Smooth muscle cell (in vitro differentiated cells): ENCODE data around the gene SNAP29. TPM values are rescaled to one million over a fixed set of nuclear protein-coding genes. Genes with fewer than 3 reads are reported as not detected.
"Not testable (repeated sequence)": the region's sequence is repeated elsewhere in the genome, so short reads cannot be mapped to it uniquely, and the experiment has no call there.

Experiments used
- DNase-seq: peaks from one replicate; lab custom pipeline; 2025; ENCODE audit not compliant: unreplicated experiment; lab: John Stamatoyannopoulos, UW
- H2AFZ ChIP-seq: fragments of 200-600 bp; sonication (generic); 2 replicates; pipeline ENCODE4 v1.6.0; 2016; ENCODE audit warnings: antibody characterized with exemption, low read depth, mild to moderate bottlenecking
- H3F3A ChIP-seq: fragments of 200-600 bp; sonication (generic); 2 replicates; pipeline ENCODE4 v1.6.0; 2017; ENCODE audit warnings: antibody characterized with exemption, low read depth
- H3K27ac ChIP-seq: fragments of 200-600 bp; sonication (generic); 2 replicates; pipeline ENCODE4 v1.5.1; 2016; ENCODE audit warnings: low read depth, mild to moderate bottlenecking
- H3K27me3 ChIP-seq: fragments of 200-600 bp; sonication (generic); 2 replicates; pipeline ENCODE4 v1.6.1; 2016; ENCODE audit warnings: low read depth, mild to moderate bottlenecking
- H3K36me3 ChIP-seq: fragments of 200-600 bp; sonication (generic); 2 replicates; pipeline ENCODE4 v1.5.1; 2016; ENCODE audit warnings: low read depth
- H3K4me1 ChIP-seq: fragments of 200-600 bp; sonication (generic); 2 replicates; pipeline ENCODE4 v1.5.1; 2016; ENCODE audit warnings: low read depth
- H3K4me2 ChIP-seq: fragments of 200-600 bp; sonication (generic); 2 replicates; pipeline ENCODE4 v1.6.0; 2016; ENCODE audit warnings: mild to moderate bottlenecking
- H3K4me3 ChIP-seq: fragments of 200-600 bp; sonication (generic); 2 replicates; pipeline ENCODE4 v1.5.1; 2016; ENCODE audit warnings: mild to moderate bottlenecking
- H3K79me2 ChIP-seq: fragments of 200-600 bp; sonication (generic); 2 replicates; pipeline ENCODE4 v1.6.0; 2016; ENCODE audit warnings: low read depth, mild to moderate bottlenecking
- H3K9ac ChIP-seq: fragments of 200-600 bp; sonication (generic); 2 replicates; pipeline ENCODE4 v1.6.0; 2016; ENCODE audit warnings: low read depth
- H3K9me3 ChIP-seq: fragments of 200-600 bp; sonication (generic); replicated peaks from 2 replicates; pipeline ENCODE4 v1.5.1; 2016; ENCODE audit warnings: low read depth
- H4K20me1 ChIP-seq: fragments of 200-600 bp; sonication (generic); 2 replicates; pipeline ENCODE4 v1.6.0; 2016; ENCODE audit warnings: low read depth
- CTCF ChIP-seq: fragments of 200-600 bp; sonication (generic); IDR thresholded peaks from 2 replicates; pipeline ENCODE4 v1.5.1; 2017; ENCODE audit warnings: borderline replicate concordance, mild to moderate bottlenecking, antibody characterized with exemption; ENCODE audit not compliant: insufficient read depth, poor library complexity, severe bottlenecking
- WGBS: methylation state at CpG from one replicate; pipeline ENCODE4 v1.1.7; 2016; ENCODE audit warnings: low lambda C conversion rate; 5-methylcytosine and 5-hydroxymethylcytosine counted together
- polyA plus RNA-seq: library from polyadenylated mRNA; unstranded; fragments of >200 nt; fragmentation: Nextera tagmentation; extraction: Ambion mirVana; gene quantifications from 2 replicates; pipeline ENCODE4 v1.2.1, GENCODE V29; 2016
- total RNA-seq: library from RNA; depleted of rRNA; stranded (reverse); fragments of >200 nt; gene quantifications from 2 replicates; pipeline ENCODE4 v1.2.3, GENCODE V29; 2014

The SNAP29 gene
- total and polyA plus RNA-seq, 2 experiments from 2014 or later = 9.4 to 28.8 TPM

- DNase-seq = no peak
- Histone ChIP-seq H3K4me3 (no peak overlapping the region), H4K20me1 (peaks cover 4% of the 10 kb centered on the region), H3K9ac (no peak overlapping the region), H2AFZ (no peak overlapping the region), H3K79me2 (no peaks in the 10 kb centered on the region), H3K27ac (no peak overlapping the region), H3K4me2 (no peak overlapping the region), H3K4me1 (peaks cover 3% of the 10 kb centered on the region), H3K36me3 (no peaks in the 10 kb centered on the region), H3K27me3 (no peaks in the 10 kb centered on the region), H3F3A (peaks cover 3% of the 10 kb centered on the region), H3K9me3 (no peaks in the 10 kb centered on the region)
- no peak for TF ChIP-seq CTCF
- 96% methylated on average over 13 of the region's 13 CpGs for whole genome bisulfite sequencing
These were observed 31.2 kb downstream of the SNAP29 start for GRCh38 chr22:20889904-20890540.

DNA sequence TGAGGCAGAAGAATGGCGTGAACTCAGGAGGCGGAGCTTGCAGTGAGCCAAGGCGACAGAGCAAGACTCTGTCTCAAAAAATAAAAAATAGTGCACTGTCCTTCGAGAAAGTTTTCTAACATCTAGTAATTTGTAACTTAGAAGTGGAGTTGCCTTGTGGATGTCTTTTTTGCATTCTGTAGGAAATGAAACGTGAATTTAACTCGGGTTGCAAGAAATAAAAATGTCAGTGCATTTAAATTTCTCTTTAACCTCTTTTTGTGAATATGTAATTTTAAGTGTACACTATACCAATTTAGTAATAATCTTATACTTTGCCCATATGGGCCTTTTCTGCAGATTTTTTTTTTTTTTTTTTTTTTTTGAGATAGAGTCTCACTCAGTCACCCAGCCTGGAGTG lies 32.2 kb downstream of the SNAP29 start:
- Histone ChIP-seq H3F3A (no peaks in the 10 kb centered on the region), H3K4me1 (no peaks in the 10 kb centered on the region), H3K9me3 (no peaks in the 10 kb centered on the region), H4K20me1 (no peaks in the 10 kb centered on the region), H2AFZ (no peak overlapping the region), H3K4me2 (no peak overlapping the region), H3K36me3 (no peaks in the 10 kb centered on the region), H3K27me3 (no peaks in the 10 kb centered on the region), H3K27ac (no peak overlapping the region), H3K79me2 (no peaks in the 10 kb centered on the region), H3K9ac (no peak overlapping the region), H3K4me3 (no peak overlapping the region)
- no peak for TF ChIP-seq CTCF
- DNase-seq = no peak
- 95% methylated on average over 6 of the region's 6 CpGs for WGBS

- not testable (repeated sequence) for H4K20me1 ChIP-seq, H3K36me3 ChIP-seq, H3K4me1 ChIP-seq, H3F3A ChIP-seq, H2AFZ ChIP-seq, H3K27me3 ChIP-seq, H3K4me3 ChIP-seq, DNase-seq, H3K9ac ChIP-seq, H3K9me3 ChIP-seq, H3K27ac ChIP-seq, H3K79me2 ChIP-seq, H3K4me2 ChIP-seq
- 90% methylated on average over 6 of the region's 7 CpGs for WGBS
These were observed 38.9 kb downstream of the SNAP29 start for GRCh38 chr22:20897737-20898136.

- DNase-seq = no peak
- no peaks in the 10 kb centered on the region for H4K20me1 ChIP-seq
- no peak for TF ChIP-seq CTCF
- H3K9me3 ChIP-seq = no peaks in the 10 kb centered on the region
- no peak overlapping the region for H3K9ac ChIP-seq
- H3K27me3 ChIP-seq = no peaks in the 10 kb centered on the region
- no peaks in the 10 kb centered on the region for H3K36me3 ChIP-seq
- no peaks in the 10 kb centered on the region for H3F3A ChIP-seq
- H3K4me2 ChIP-seq = no peak overlapping the region
- H3K27ac ChIP-seq = no peak overlapping the region
- H3K79me2 ChIP-seq = no peaks in the 10 kb centered on the region
- 88% methylated on average over 7 of the region's 7 CpGs for WGBS
- no peak overlapping the region for H3K4me3 ChIP-seq
- H2AFZ ChIP-seq = no peak overlapping the region
- H3K4me1 ChIP-seq = no peaks in the 10 kb centered on the region
These were observed 41.1 kb downstream of the SNAP29 start for GRCh38 chr22:20899827-20900423.

DNA sequence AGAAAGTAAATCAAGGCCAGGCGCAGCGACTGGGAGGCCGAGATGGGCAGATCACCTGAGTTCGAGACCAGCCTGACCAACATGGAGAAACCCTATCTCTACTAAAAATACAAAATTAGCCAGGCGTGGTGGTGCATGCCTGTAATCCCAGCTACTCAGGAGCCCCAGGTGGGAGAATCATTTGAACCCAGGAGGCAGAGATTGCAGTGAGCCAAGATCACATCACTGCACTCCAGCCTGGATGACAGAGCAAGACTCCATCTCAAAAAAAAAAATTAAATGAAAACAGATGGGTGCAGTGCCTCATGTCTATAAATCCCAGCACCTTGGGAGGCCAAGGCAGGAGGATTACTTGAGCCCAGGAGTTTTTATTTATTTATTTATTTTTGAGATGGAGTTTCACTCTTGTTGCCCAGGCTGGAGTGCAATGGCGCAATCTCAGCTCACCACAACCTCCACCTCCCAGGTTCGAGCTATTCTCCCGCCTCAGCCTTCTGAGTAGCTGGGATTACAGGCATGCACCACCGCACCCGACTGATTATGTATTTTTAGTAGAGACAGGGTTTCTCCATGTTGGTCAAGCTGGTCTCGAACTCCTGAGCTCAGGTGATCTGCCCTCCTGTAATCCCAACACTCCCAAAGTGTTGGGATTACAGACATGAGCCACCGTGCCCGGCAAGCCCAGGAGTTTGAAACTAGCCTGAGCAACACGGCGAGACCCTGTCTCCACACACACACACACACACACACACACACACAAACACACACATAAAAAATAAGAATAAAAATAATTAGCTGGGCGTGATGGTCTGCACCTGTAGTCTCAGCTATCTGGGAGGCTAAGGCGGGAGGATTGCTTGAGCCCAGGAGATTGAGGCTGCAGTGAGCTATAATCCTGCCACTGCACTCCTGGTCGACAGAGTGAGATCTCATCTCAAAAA lies 42.6 kb downstream of the SNAP29 start:
- H3F3A ChIP-seq, H3K9me3 ChIP-seq, DNase-seq, H3K4me1 ChIP-seq, H3K4me2 ChIP-seq, H4K20me1 ChIP-seq, H3K27ac ChIP-seq, H3K9ac ChIP-seq, H3K36me3 ChIP-seq, H2AFZ ChIP-seq, H3K4me3 ChIP-seq, H3K27me3 ChIP-seq, H3K79me2 ChIP-seq: not testable (repeated sequence)
- WGBS = 96% methylated on average over 18 of the region's 18 CpGs
